H1 (cell line): Measurements from ENCODE around the gene PLEKHA5. TPM values are rescaled to one million over a fixed set of nuclear protein-coding genes. Genes with fewer than 3 reads are reported as not detected.

Experiments
- CTCF ChIA-PET: fragments of 300-600 bp; sonication (Branson Sonifier 250); formaldehyde crosslinking; loops from one replicate; lab custom pipeline; 2021; ENCODE audit not compliant: partially characterized antibody; lab: Charles Lee
- POLR2A ChIA-PET: fragments of 300-600 bp; sonication (Branson Sonifier 250); formaldehyde crosslinking; loops from one replicate; lab custom pipeline; 2021; ENCODE audit warnings: inconsistent platforms; ENCODE audit not compliant: partially characterized antibody; lab: Charles Lee
- DNase-seq, 2 experiments: peaks; one replicate each; pipeline versions ENCODE4 v3.0.0 to v3.0.0-alpha.2; 2010 to 2022; ENCODE audit warnings: low spot score in 2 of 2, low read depth in 1 of 2, mixed read lengths in 1 of 2
- FAIRE-seq: peaks from 2 replicates; lab custom pipeline; 2011; peaks lifted over from hg19 to GRCh38; lab: Jason Lieb, UNC
- H2AFZ ChIP-seq: 2 replicates; pipeline ENCODE4 v1.8.1; 2012; ENCODE audit warnings: low read length, inconsistent platforms
- H2AK5ac ChIP-seq: 2 replicates; pipeline ENCODE4 v1.6.1; 2013; ENCODE audit warnings: low read depth, low read length
- H2BK120ac ChIP-seq: replicated peaks from 2 replicates; pipeline ENCODE3; 2013; ENCODE audit warnings: low read depth, low read length, inconsistent platforms
- H2BK12ac ChIP-seq: 2 replicates; pipeline ENCODE4 v1.6.1; 2013; ENCODE audit warnings: low read depth, low read length
- H2BK15ac ChIP-seq: 2 replicates; pipeline ENCODE4 v1.6.1; 2013; ENCODE audit warnings: low read length
- H2BK20ac ChIP-seq: 2 replicates; pipeline ENCODE4 v1.6.1; 2013; ENCODE audit warnings: low read length
- H2BK5ac ChIP-seq: 2 replicates; pipeline ENCODE4 v1.6.1; 2013; ENCODE audit warnings: low read depth, low read length
- H3K14ac ChIP-seq: 2 replicates; pipeline ENCODE4 v1.6.1; 2013; ENCODE audit warnings: inconsistent platforms; ENCODE audit not compliant: insufficient read length
- H3K18ac ChIP-seq: 2 replicates; pipeline ENCODE4 v1.6.1; 2013; ENCODE audit warnings: low read length; ENCODE audit errors: extremely low read depth
- H3K23ac ChIP-seq: 2 replicates; pipeline ENCODE4 v1.6.1; 2013; ENCODE audit warnings: inconsistent platforms; ENCODE audit not compliant: insufficient read length
- H3K23me2 ChIP-seq: 2 replicates; pipeline ENCODE4 v1.6.1; 2013; ENCODE audit warnings: low read depth, low read length
- H3K27ac ChIP-seq: 2 replicates; pipeline ENCODE4 v1.6.1; 2011; ENCODE audit warnings: low read depth, low read length, inconsistent platforms
- H3K27me3 ChIP-seq, 4 experiments: replicated peaks in 1 of 4; 1 replicate in 1 of 4; 2 replicates in 3 of 4; pipeline versions ENCODE4 v1.6.1 to v1.8.1; 2011 to 2013; ENCODE audit warnings: low read length in 3 of 4, mild to moderate bottlenecking in 3 of 4, inconsistent platforms in 2 of 4, mixed read lengths in 2 of 4, moderate library complexity in 1 of 4; ENCODE audit not compliant: control insufficient read depth in 3 of 4, insufficient read depth in 3 of 4; ENCODE audit errors: extremely low read depth in 1 of 4
- H3K36me3 ChIP-seq, 4 experiments: 2 replicates each; pipeline versions ENCODE4 v1.6.1 to v1.8.1; 2011 to 2013; ENCODE audit warnings: mild to moderate bottlenecking in 4 of 4, low read length in 3 of 4, moderate library complexity in 2 of 4, control low read depth in 1 of 4, inconsistent platforms in 1 of 4; ENCODE audit not compliant: insufficient read depth in 4 of 4, control insufficient read depth in 2 of 4
- H3K4ac ChIP-seq: replicated peaks from 2 replicates; pipeline ENCODE3; 2013; ENCODE audit warnings: low read length, low read depth, mixed read lengths, inconsistent platforms; ENCODE audit not compliant: insufficient read length
- H3K4me1 ChIP-seq, 4 experiments: replicated peaks in 1 of 4; 1 replicate in 1 of 4; 2 replicates in 3 of 4; pipeline versions ENCODE4 v1.6.1 to v1.8.1; 2011 to 2013; ENCODE audit warnings: low read length in 3 of 4, inconsistent platforms in 2 of 4, mixed read lengths in 1 of 4; ENCODE audit not compliant: insufficient read depth in 4 of 4, control insufficient read depth in 3 of 4
- H3K4me2 ChIP-seq, 2 experiments: 2 replicates each; pipeline versions ENCODE4 v1.6.1 to v1.8.1; 2011 to 2013; ENCODE audit warnings: low read depth in 2 of 2, low read length in 2 of 2, control low read depth in 1 of 2, inconsistent platforms in 1 of 2, mild to moderate bottlenecking in 1 of 2; ENCODE audit not compliant: insufficient read depth in 1 of 2
- H3K4me3 ChIP-seq, 4 experiments: fragments of 200-600, 300-600 bp in 1 of 4; sonication (generic), shearing (Covaris generic), sonication (Bioruptor Twin) in 1 of 4; 2 replicates each; pipeline versions ENCODE4 v1.5.1 to v1.8.1; 2011 to 2016; ENCODE audit warnings: low read length in 4 of 4, low read depth in 3 of 4, control low read depth in 2 of 4, inconsistent platforms in 2 of 4, mild to moderate bottlenecking in 2 of 4, mixed read lengths in 1 of 4, moderate library complexity in 1 of 4; ENCODE audit not compliant: insufficient read depth in 2 of 4; ENCODE audit errors: extremely low read depth in 1 of 4
- H3K56ac ChIP-seq: replicated peaks from 2 replicates; pipeline ENCODE3; 2013; ENCODE audit warnings: low read depth, mild to moderate bottlenecking, mixed read lengths, low read length, inconsistent platforms; ENCODE audit not compliant: insufficient read length
- H3K79me1 ChIP-seq: 2 replicates; pipeline ENCODE4 v1.6.1; 2013; ENCODE audit warnings: low read depth, low read length, control low read depth
- H3K79me2 ChIP-seq, 2 experiments: 2 replicates each; pipeline versions ENCODE4 v1.6.1 to v1.8.1; 2012 to 2013; ENCODE audit warnings: low read length in 2 of 2, mild to moderate bottlenecking in 2 of 2, inconsistent platforms in 1 of 2; ENCODE audit not compliant: insufficient read depth in 2 of 2, control insufficient read depth in 1 of 2
- H3K9ac ChIP-seq, 4 experiments: replicated peaks in 1 of 4; 1 replicate in 1 of 4; 2 replicates in 3 of 4; pipeline versions ENCODE4 v1.6.1 to v1.8.1; 2011 to 2013; ENCODE audit warnings: low read depth in 3 of 4, low read length in 3 of 4, control low read depth in 2 of 4, mild to moderate bottlenecking in 2 of 4, moderate library complexity in 2 of 4, inconsistent platforms in 1 of 4; ENCODE audit errors: extremely low read depth in 1 of 4
- H3K9me3 ChIP-seq, 2 experiments: 2 replicates each; pipeline versions ENCODE4 v1.6.1 to v1.8.1; 2012 to 2013; ENCODE audit warnings: mild to moderate bottlenecking in 2 of 2, moderate library complexity in 2 of 2, control low read depth in 1 of 2, inconsistent platforms in 1 of 2, low read depth in 1 of 2, low read length in 1 of 2, mixed read lengths in 1 of 2; ENCODE audit not compliant: insufficient read depth in 2 of 2
- H4K20me1 ChIP-seq, 2 experiments: replicated peaks in 1 of 2; 2 replicates each; pipeline versions ENCODE3 to v1.8.1; 2011 to 2013; ENCODE audit warnings: inconsistent platforms in 2 of 2, low read length in 2 of 2, mild to moderate bottlenecking in 1 of 2; ENCODE audit not compliant: insufficient read depth in 2 of 2, control insufficient read depth in 1 of 2
- H4K5ac ChIP-seq: 2 replicates; pipeline ENCODE4 v1.6.1; 2013; ENCODE audit warnings: low read length, low read depth, mixed read lengths, inconsistent platforms; ENCODE audit not compliant: insufficient read length
- H4K8ac ChIP-seq: 2 replicates; pipeline ENCODE4 v1.8.0; 2013; ENCODE audit warnings: mild to moderate bottlenecking, moderate library complexity, low read length, inconsistent platforms; ENCODE audit not compliant: insufficient read depth; ENCODE audit errors: extremely low read depth
- H4K91ac ChIP-seq: replicated peaks from 2 replicates; pipeline ENCODE3; 2013; ENCODE audit warnings: low read length, mixed read lengths, inconsistent platforms; ENCODE audit not compliant: insufficient read length
- CBX5 ChIP-seq: fragments of 300-800, 300-1000 bp; sonication (generic); IDR thresholded peaks from 2 replicates; pipeline ENCODE4 v1.7.1; 2016; ENCODE audit warnings: antibody characterized with exemption, low read length, low read depth
- CHD2 ChIP-seq: IDR thresholded peaks from 2 replicates; pipeline ENCODE4 v1.6.1; 2012; ENCODE audit warnings: low read length, improper control_type of control experiment
- CTBP2 ChIP-seq: IDR thresholded peaks from 2 replicates; pipeline ENCODE4 v1.7.0; 2011; ENCODE audit warnings: borderline replicate concordance, mild to moderate bottlenecking, moderate library complexity, mixed read lengths, low read length; ENCODE audit not compliant: insufficient read depth, insufficient read length
- POU5F1 ChIP-seq: IDR thresholded peaks from 2 replicates; pipeline ENCODE4 v1.6.1; 2011; ENCODE audit warnings: low read depth, mild to moderate bottlenecking, low read length, moderate library complexity
- RBBP5 ChIP-seq: IDR thresholded peaks from 2 replicates; pipeline ENCODE4 v1.7.1; 2012; ENCODE audit warnings: low read depth, mild to moderate bottlenecking, inconsistent platforms, low read length, moderate library complexity, borderline replicate concordance
- RFX5 ChIP-seq: IDR thresholded peaks from 2 replicates; pipeline ENCODE4 v1.6.1; 2011; ENCODE audit warnings: low read depth, low read length, improper control_type of control experiment, borderline replicate concordance
- RXRA ChIP-seq: IDR thresholded peaks from 2 replicates; pipeline ENCODE4 v1.6.1; 2011; ENCODE audit warnings: low read depth, mild to moderate bottlenecking, low read length, moderate library complexity; ENCODE audit not compliant: insufficient read depth
- TCF12 ChIP-seq: IDR thresholded peaks from 2 replicates; pipeline ENCODE4 v1.6.1; 2011; ENCODE audit warnings: low read depth, mild to moderate bottlenecking, low read length
- YY1 ChIP-seq: IDR thresholded peaks from 2 replicates; pipeline ENCODE4 v1.6.1; 2011; ENCODE audit warnings: low read depth, mild to moderate bottlenecking, low read length
- WGBS, 2 experiments: shearing (Covaris generic) in 1 of 2; methylation state at CpG; one replicate each; pipeline versions ENCODE4 v1.1.6 to v1.1.7; 2013 to 2015; ENCODE audit warnings: low lambda C conversion rate in 2 of 2, mixed read lengths in 2 of 2, inconsistent platforms in 1 of 2, low coverage in 1 of 2, missing lambda C conversion rate in 1 of 2; ENCODE audit not compliant: insufficient replicate concordance in 2 of 2, insufficient coverage in 1 of 2, insufficient read length in 1 of 2; ENCODE audit errors: extremely low coverage in 1 of 2, missing lambda C conversion rate in 1 of 2; 5-methylcytosine and 5-hydroxymethylcytosine counted together
- polyA plus RNA-seq, 7 experiments: library from polyadenylated mRNA; depleted of rRNA in 3 of 7; stranded (reverse) in 5 of 7; unstranded in 2 of 7; fragments of >200 nt in 5 of 7; fragments of 200-250 nt in 2 of 7; gene quantifications; 1 replicate in 5 of 7; 2 replicates in 1 of 7; 4 replicates in 1 of 7; pipeline versions ENCODE4 v1.2.1 to v1.2.3, GENCODE V29; 2011 to 2013; ENCODE audit warnings: missing spikeins in 2 of 7, mixed read lengths in 2 of 7
- total RNA-seq: library from RNA; stranded (reverse); fragmentation: NEBNext Ultra II Directional; extraction: Animal tissue kit (Norgen Biotek cat#: 25700); gene quantifications from 2 replicates; pipeline ENCODE4 v1.2.1, GENCODE V29; 2021
- TF ChIP-seq, protein P1 (sequence below): IDR thresholded peaks from 2 replicates; pipeline ENCODE4 v1.6.1; 2011; ENCODE audit warnings: low read length, improper control_type of control experiment
- TF ChIP-seq, protein P2 (sequence below): IDR thresholded peaks from 2 replicates; pipeline ENCODE4 v1.6.1; 2011; ENCODE audit warnings: low read depth, mild to moderate bottlenecking, low read length; ENCODE audit not compliant: insufficient read depth

The PLEKHA5 gene
- total and polyA plus RNA-seq, 2 of the 8 experiments (the other 6 are each of a cell fraction or from before 2014, with no cell fraction given) = 17.2 to 66.1 TPM

- no peaks in the 10 kb centered on the region for H3K79me1 ChIP-seq
- no peak overlapping the region for H3K9ac ChIP-seq
- no peak overlapping the region for H3K4me3 ChIP-seq
- no peak overlapping the region for H3K23ac ChIP-seq
- no peak overlapping the region for H3K4ac ChIP-seq
- H2BK12ac ChIP-seq = no peak overlapping the region
- 58% methylated on average over 3 of the region's 3 CpGs; no CpG with 5 or more reads in 1 of the 2 experiments for WGBS, 2 experiments
- H4K5ac ChIP-seq = no peak overlapping the region
- TF ChIP-seq CTBP2 = no peak
- no peak for TF ChIP-seq RFX5
- no peak for TF ChIP-seq RBBP5
- TF ChIP-seq CBX5 = no peak
- TF ChIP-seq POU5F1 = no peak
- no peak for TF ChIP-seq YY1
- TF ChIP-seq RXRA = no peak
- no peak for TF ChIP-seq TCF12
- no peak for TF ChIP-seq CHD2
- TF ChIP-seq, protein P1, sequence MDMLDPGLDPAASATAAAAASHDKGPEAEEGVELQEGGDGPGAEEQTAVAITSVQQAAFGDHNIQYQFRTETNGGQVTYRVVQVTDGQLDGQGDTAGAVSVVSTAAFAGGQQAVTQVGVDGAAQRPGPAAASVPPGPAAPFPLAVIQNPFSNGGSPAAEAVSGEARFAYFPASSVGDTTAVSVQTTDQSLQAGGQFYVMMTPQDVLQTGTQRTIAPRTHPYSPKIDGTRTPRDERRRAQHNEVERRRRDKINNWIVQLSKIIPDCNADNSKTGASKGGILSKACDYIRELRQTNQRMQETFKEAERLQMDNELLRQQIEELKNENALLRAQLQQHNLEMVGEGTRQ = no peak
- TF ChIP-seq, protein P2, sequence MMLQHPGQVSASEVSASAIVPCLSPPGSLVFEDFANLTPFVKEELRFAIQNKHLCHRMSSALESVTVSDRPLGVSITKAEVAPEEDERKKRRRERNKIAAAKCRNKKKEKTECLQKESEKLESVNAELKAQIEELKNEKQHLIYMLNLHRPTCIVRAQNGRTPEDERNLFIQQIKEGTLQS = no peak
- H3K4me2 ChIP-seq = no peak overlapping the region
- no peaks in the 10 kb centered on the region for H3K4me1 ChIP-seq
- no peak overlapping the region for H2AK5ac ChIP-seq
- no peak overlapping the region for H3K18ac ChIP-seq
- DNase-seq (no peak), FAIRE-seq (no peak)
- H3K9me3 ChIP-seq = peaks cover 0 to 1% of the 10 kb centered on the region in 2 experiments; a peak in 1 of 4 replicates
- no peak overlapping the region for H3K56ac ChIP-seq
- no peak overlapping the region for H4K91ac ChIP-seq
- no peak overlapping the region for H2BK5ac ChIP-seq
- H3K27me3 ChIP-seq = no peaks in the 10 kb centered on the region
- H2AFZ ChIP-seq = no peak overlapping the region
- H3K36me3 ChIP-seq = no peaks in the 10 kb centered on the region
- no peak overlapping the region for H4K8ac ChIP-seq
- no peak overlapping the region for H3K27ac ChIP-seq
- no peak overlapping the region for H2BK15ac ChIP-seq
- H2BK20ac ChIP-seq = no peak overlapping the region
- H3K14ac ChIP-seq = no peak overlapping the region
- H3K79me2 ChIP-seq = no peaks in the 10 kb centered on the region
- H4K20me1 ChIP-seq = no peaks in the 10 kb centered on the region
- ChIA-PET POLR2A (interaction anchor here (1.4 kb wide), 1 partner anchor 8 kb away, joined by 3 read pairs; no protein-coding TSS in a partner anchor), CTCF (interaction anchor here (1.1 kb wide), 1 partner anchor 288 kb away, joined by 3 read pairs; no protein-coding TSS in a partner anchor)
- no peaks in the 10 kb centered on the region for H3K23me2 ChIP-seq
- H2BK120ac ChIP-seq = no peak overlapping the region
Observed at GRCh38 chr12:19120795-19121194, 8.7 kb upstream of the PLEKHA5 start.
